Astrocyte of the spinal cord (primary cell): ENCODE measurements around the gene HMGXB3.

ENCODE experiments used
- DNase-seq: peaks from one replicate; pipeline ENCODE4 v3.0.0; 2011; ENCODE audit warnings: low read depth, low spot score
- H3K4me3 ChIP-seq: 2 replicates; pipeline ENCODE4 v1.5.1; 2011; ENCODE audit warnings: low read depth, mild to moderate bottlenecking, low read length, moderate library complexity
- in situ Hi-C: cut with HindIII; loops from 2 replicates; pipeline ENCODE4 v1.10.0; 2017; ENCODE audit warnings: low sequenced_read_pairs
- TF ChIP-seq, protein P1 (sequence below): IDR thresholded peaks from 2 replicates; pipeline ENCODE4 v1.5.1; 2012; ENCODE audit warnings: low read depth, mild to moderate bottlenecking, low read length, inconsistent platforms

Gene HMGXB3

GRCh38 chr5:150058480-150059126 lies 58.1 kb downstream of the HMGXB3 start:
- TF ChIP-seq, protein P1, sequence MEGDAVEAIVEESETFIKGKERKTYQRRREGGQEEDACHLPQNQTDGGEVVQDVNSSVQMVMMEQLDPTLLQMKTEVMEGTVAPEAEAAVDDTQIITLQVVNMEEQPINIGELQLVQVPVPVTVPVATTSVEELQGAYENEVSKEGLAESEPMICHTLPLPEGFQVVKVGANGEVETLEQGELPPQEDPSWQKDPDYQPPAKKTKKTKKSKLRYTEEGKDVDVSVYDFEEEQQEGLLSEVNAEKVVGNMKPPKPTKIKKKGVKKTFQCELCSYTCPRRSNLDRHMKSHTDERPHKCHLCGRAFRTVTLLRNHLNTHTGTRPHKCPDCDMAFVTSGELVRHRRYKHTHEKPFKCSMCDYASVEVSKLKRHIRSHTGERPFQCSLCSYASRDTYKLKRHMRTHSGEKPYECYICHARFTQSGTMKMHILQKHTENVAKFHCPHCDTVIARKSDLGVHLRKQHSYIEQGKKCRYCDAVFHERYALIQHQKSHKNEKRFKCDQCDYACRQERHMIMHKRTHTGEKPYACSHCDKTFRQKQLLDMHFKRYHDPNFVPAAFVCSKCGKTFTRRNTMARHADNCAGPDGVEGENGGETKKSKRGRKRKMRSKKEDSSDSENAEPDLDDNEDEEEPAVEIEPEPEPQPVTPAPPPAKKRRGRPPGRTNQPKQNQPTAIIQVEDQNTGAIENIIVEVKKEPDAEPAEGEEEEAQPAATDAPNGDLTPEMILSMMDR, result no peak
- peak; percentile 60 for DNase-seq
- in situ Hi-C loops, result no loop called here
- H3K4me3 ChIP-seq, result no peak overlapping the region

- in situ Hi-C loops, result no loop called here
- no peak overlapping the region for H3K4me3 ChIP-seq
- TF ChIP-seq, protein P1, result no peak
- no peak for DNase-seq
Measured at GRCh38 chr5:150059623-150060022, 59.1 kb downstream of the HMGXB3 start.

DNA sequence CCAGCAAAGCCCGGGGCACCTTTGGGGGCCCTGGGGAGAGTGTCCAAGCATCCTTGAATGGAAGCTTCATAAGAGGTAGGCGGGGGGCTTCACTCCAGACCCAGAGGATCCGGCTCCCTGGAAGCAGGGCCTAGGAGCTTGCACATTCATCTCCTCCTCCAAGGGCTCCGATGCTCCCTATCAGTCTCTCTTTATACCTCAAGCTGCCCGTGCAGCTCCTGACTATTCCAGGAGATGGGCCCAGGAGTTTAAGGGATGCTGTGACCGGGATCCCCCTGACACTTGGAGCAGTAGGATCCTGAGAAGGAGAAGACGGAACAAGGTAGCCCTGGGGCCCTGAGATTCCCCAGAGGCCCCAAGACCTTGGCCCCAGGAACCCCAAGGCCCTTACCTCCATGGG lies 59.9 kb downstream of the HMGXB3 start:
- in situ Hi-C loops, result no loop called here
- H3K4me3 ChIP-seq, result no peak overlapping the region
- TF ChIP-seq, protein P1, result no peak

GRCh38 chr5:150061538-150061995 lies 61.0 kb downstream of the HMGXB3 start:
- in situ Hi-C loops, result no loop called here
- DNase-seq, result no peak
- no peak overlapping the region for H3K4me3 ChIP-seq
- TF ChIP-seq, protein P1, result no peak

More for the DNA sequence above, 59.9 kb downstream of the HMGXB3 start:
- no peak for DNase-seq

GRCh38 chr5:150062216-150062922 lies 61.8 kb downstream of the HMGXB3 start:
- TF ChIP-seq, protein P1, result no peak
- no peak for DNase-seq
- no peak overlapping the region for H3K4me3 ChIP-seq
- in situ Hi-C loops, result no loop called here

GRCh38 chr5:150063638-150064037 lies 63.1 kb downstream of the HMGXB3 start:
- DNase-seq, result no peak
- TF ChIP-seq, protein P1, result no peak
- in situ Hi-C loops, result no loop called here
- no peak overlapping the region for H3K4me3 ChIP-seq
